Measurements from ENCODE around the gene TMC4. TPM values are rescaled to one million over a fixed set of nuclear protein-coding genes. Genes with fewer than 3 reads are reported as not detected.

TMC4 gene
- total and polyA plus RNA-seq, 2 experiments from 2014 or later = 2.3 to 7.8 TPM

DNA sequence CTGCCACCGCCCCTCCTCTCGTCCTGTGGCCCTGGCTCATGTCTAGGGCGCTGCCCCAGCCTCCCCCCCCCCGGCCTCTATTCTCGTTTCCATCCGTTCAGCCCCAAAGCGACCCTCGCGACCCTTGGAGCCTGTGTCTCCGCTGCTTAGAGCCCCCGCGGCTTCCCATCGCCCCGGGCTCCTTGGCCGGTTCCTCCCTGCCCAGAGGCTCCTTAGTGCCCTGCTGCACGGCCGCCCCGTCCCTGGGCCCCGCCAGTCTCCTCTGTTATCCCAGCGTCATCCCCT is 44.6 kb downstream of the TMC4 start:
- DNase-seq (ENCODE audit: low spot score) = no peak

More for the DNA sequence above, 44.6 kb downstream of the TMC4 start:
- TF ChIP-seq ZNF331 (CRISPR knock-in tag; IDR thresholded peaks at IDR 0.05; ENCODE audit: low read depth) (no peak), EZH2phosphoT487 (IDR thresholded peaks at IDR 0.05; ENCODE audit: unreplicated experiment) (no peak), ZNF114 (CRISPR knock-in tag; IDR thresholded peaks at IDR 0.05) (no peak), STAT1 (IDR thresholded peaks at IDR 0.05; ENCODE audit: unreplicated experiment) (no peak), POLR2AphosphoS5 (IDR thresholded peaks at IDR 0.05; ENCODE audit: low read depth) (no peak), EZH2 (IDR thresholded peaks at IDR 0.05; ENCODE audit: low read depth, unreplicated experiment) (no peak), CREB1 (CRISPR knock-in tag; IDR thresholded peaks at IDR 0.05; ENCODE audit: low read depth) (no peak)
- TF ChIP-seq, protein P1, sequence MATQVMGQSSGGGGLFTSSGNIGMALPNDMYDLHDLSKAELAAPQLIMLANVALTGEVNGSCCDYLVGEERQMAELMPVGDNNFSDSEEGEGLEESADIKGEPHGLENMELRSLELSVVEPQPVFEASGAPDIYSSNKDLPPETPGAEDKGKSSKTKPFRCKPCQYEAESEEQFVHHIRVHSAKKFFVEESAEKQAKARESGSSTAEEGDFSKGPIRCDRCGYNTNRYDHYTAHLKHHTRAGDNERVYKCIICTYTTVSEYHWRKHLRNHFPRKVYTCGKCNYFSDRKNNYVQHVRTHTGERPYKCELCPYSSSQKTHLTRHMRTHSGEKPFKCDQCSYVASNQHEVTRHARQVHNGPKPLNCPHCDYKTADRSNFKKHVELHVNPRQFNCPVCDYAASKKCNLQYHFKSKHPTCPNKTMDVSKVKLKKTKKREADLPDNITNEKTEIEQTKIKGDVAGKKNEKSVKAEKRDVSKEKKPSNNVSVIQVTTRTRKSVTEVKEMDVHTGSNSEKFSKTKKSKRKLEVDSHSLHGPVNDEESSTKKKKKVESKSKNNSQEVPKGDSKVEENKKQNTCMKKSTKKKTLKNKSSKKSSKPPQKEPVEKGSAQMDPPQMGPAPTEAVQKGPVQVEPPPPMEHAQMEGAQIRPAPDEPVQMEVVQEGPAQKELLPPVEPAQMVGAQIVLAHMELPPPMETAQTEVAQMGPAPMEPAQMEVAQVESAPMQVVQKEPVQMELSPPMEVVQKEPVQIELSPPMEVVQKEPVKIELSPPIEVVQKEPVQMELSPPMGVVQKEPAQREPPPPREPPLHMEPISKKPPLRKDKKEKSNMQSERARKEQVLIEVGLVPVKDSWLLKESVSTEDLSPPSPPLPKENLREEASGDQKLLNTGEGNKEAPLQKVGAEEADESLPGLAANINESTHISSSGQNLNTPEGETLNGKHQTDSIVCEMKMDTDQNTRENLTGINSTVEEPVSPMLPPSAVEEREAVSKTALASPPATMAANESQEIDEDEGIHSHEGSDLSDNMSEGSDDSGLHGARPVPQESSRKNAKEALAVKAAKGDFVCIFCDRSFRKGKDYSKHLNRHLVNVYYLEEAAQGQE (IDR thresholded peaks at IDR 0.05; ENCODE audit: unreplicated experiment) = no peak
- TF ChIP-seq, protein P2, sequence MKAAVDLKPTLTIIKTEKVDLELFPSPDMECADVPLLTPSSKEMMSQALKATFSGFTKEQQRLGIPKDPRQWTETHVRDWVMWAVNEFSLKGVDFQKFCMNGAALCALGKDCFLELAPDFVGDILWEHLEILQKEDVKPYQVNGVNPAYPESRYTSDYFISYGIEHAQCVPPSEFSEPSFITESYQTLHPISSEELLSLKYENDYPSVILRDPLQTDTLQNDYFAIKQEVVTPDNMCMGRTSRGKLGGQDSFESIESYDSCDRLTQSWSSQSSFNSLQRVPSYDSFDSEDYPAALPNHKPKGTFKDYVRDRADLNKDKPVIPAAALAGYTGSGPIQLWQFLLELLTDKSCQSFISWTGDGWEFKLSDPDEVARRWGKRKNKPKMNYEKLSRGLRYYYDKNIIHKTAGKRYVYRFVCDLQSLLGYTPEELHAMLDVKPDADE (IDR thresholded peaks at IDR 0.05) = no peak
- TF ChIP-seq, protein P3, sequence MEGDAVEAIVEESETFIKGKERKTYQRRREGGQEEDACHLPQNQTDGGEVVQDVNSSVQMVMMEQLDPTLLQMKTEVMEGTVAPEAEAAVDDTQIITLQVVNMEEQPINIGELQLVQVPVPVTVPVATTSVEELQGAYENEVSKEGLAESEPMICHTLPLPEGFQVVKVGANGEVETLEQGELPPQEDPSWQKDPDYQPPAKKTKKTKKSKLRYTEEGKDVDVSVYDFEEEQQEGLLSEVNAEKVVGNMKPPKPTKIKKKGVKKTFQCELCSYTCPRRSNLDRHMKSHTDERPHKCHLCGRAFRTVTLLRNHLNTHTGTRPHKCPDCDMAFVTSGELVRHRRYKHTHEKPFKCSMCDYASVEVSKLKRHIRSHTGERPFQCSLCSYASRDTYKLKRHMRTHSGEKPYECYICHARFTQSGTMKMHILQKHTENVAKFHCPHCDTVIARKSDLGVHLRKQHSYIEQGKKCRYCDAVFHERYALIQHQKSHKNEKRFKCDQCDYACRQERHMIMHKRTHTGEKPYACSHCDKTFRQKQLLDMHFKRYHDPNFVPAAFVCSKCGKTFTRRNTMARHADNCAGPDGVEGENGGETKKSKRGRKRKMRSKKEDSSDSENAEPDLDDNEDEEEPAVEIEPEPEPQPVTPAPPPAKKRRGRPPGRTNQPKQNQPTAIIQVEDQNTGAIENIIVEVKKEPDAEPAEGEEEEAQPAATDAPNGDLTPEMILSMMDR (conservative IDR thresholded peaks at IDR 0.05; ENCODE audit: low read depth in 2 of 2) = no peak
- no peaks in the 10 kb centered on the region for H3K4me1 Mint-ChIP-seq
- H3K27ac Mint-ChIP-seq = no peak overlapping the region
- Histone ChIP-seq H3K36me3 (ENCODE audit: insufficient read depth) (peaks cover 7% of the 10 kb centered on the region; the same call in 1 of the 2 replicates), H3K9me2 (ENCODE audit: insufficient read depth) (no peaks in the 10 kb centered on the region), H3K27ac (ENCODE audit: low read depth) (no peak overlapping the region), H2AFZ (no peak overlapping the region), H3K79me2 (replicated peaks; ENCODE audit: insufficient read depth) (no peaks in the 10 kb centered on the region), H4K20me1 (replicated peaks; ENCODE audit: insufficient read depth) (no peaks in the 10 kb centered on the region; the same call in 1 of the 2 replicates), H3K4me1 (ENCODE audit: insufficient read depth) (no peaks in the 10 kb centered on the region), H3K4me3 (no peak overlapping the region), H3K27me3 (ENCODE audit: insufficient read depth) (no peaks in the 10 kb centered on the region), H3F3A (replicated peaks; ENCODE audit: low read depth) (0 out of 2 replicates have a peak, but pooled peaks cover 3% of the 10 kb centered on the region), H3K4me2 (no peak overlapping the region)
- no peaks in the 10 kb centered on the region for H3K9me3 Mint-ChIP-seq
- peaks cover 13% of the 10 kb centered on the region for H3K27me3 Mint-ChIP-seq (ENCODE audit: insufficient read depth, low read depth, poor library complexity)
- H3K4me3 Mint-ChIP-seq = no peak overlapping the region
- H3K36me3 Mint-ChIP-seq (ENCODE audit: low read depth) = peaks cover 52% of the 10 kb centered on the region
- ATAC-seq = no peak
